Activated CD4-positive, alpha-beta memory T cell treated with anti-CD3 and anti-CD28 coated beads, Interleukin-2, amount 10 ng/mL, durations not matched to agents 7 days and 5 days (primary cell): Measurements from ENCODE around the gene EPC1. TPM values are rescaled to one million over a fixed set of nuclear protein-coding genes. Genes with fewer than 3 reads are reported as not detected.
"Not testable (repeated sequence)": the region's sequence is repeated elsewhere in the genome, so short reads cannot be mapped to it uniquely, and the experiment has no call there.

Source experiments
- CTCF ChIA-PET: fragments of 350-600 bp; sonication (Branson Sonifier 250); formaldehyde crosslinking; loops from one replicate; lab custom pipeline; 2021; ENCODE audit warnings: antibody characterized with exemption, inconsistent platforms; lab: Charles Lee
- POLR2A ChIA-PET: fragments of 350-600 bp; sonication (Branson Sonifier 250); formaldehyde crosslinking; loops from one replicate; lab custom pipeline; 2021; ENCODE audit warnings: antibody characterized with exemption; lab: Charles Lee
- DNase-seq: peaks from one replicate; pipeline ENCODE4 v3.0.0-alpha.2; 2020
- H3K27ac Mint-ChIP-seq: one replicate; pipeline ENCODE4 v1.8.0; 2021; ENCODE audit warnings: mild to moderate bottlenecking, mixed read lengths
- H3K27me3 Mint-ChIP-seq: one replicate; pipeline ENCODE4 v1.8.0; 2021; ENCODE audit warnings: mixed read lengths
- H3K36me3 Mint-ChIP-seq: one replicate; pipeline ENCODE4 v1.8.0; 2021; ENCODE audit warnings: low read depth, mixed read lengths
- H3K4me1 Mint-ChIP-seq: one replicate; pipeline ENCODE4 v1.8.0; 2021; ENCODE audit warnings: mixed read lengths
- H3K4me3 Mint-ChIP-seq: one replicate; pipeline ENCODE4 v1.8.0; 2021; ENCODE audit warnings: mild to moderate bottlenecking, mixed read lengths
- H3K9me3 Mint-ChIP-seq: one replicate; pipeline ENCODE4 v1.8.0; 2021; ENCODE audit warnings: mixed read lengths
- total RNA-seq, 2 experiments: library from RNA; stranded (reverse); gene quantifications; one replicate each; pipeline ENCODE4 v1.2.3, GENCODE V29; 2021

EPC1 gene
- 10 to 100 TPM; 41.6 to 43.0 TPM for total RNA-seq

- Mint-ChIP-seq H3K4me1 (peaks cover 64% of the 10 kb centered on the region), H3K4me3 (peak within 1 kb of the TSS; percentile 94), H3K27me3 (no peaks in the 10 kb centered on the region), H3K27ac (peak within 1 kb of the TSS; percentile 98), H3K9me3 (no peaks in the 10 kb centered on the region), H3K36me3 (peaks cover 48% of the 10 kb centered on the region)
- ChIA-PET POLR2A (interaction anchor here (0.7 to 3.6 kb wide), 25 partner anchors 8 to 101 kb away, joined by 3 to 26 read pairs (median 6); partner anchors contain the start of gene CCDC7), CTCF (interaction anchor here (0.8 to 3.1 kb wide), 12 partner anchors 10 to 485 kb away, joined by 3 to 29 read pairs (median 6); no protein-coding TSS in a partner anchor)
- peak; percentile 89 for DNase-seq
These were observed at the start of gene EPC1 for GRCh38 chr10:32346551-32347362. Gene EPC1 (minus strand): TSS chr10:32347158. CDS start chr10:32346915, 243 bp downstream.

- H3K4me3 Mint-ChIP-seq: no peak overlapping the region
- ChIA-PET POLR2A (no interaction called here), CTCF (no interaction called here)
- no peaks in the 10 kb centered on the region for H3K27me3 Mint-ChIP-seq
- H3K9me3 Mint-ChIP-seq: peaks cover 1% of the 10 kb centered on the region
- H3K27ac Mint-ChIP-seq: no peak overlapping the region
- H3K36me3 Mint-ChIP-seq: peaks cover 1% of the 10 kb centered on the region
- no peak for DNase-seq
- H3K4me1 Mint-ChIP-seq: no peaks in the 10 kb centered on the region
These were observed 47.0 kb upstream of the EPC1 start for GRCh38 chr10:32393911-32394310.

GRCh38 chr10:32392284-32392683 is 45.3 kb upstream of the EPC1 start:
- H3K4me3 Mint-ChIP-seq, H3K4me1 Mint-ChIP-seq, H3K9me3 Mint-ChIP-seq, DNase-seq, CTCF ChIA-PET, POLR2A ChIA-PET, H3K27ac Mint-ChIP-seq, H3K36me3 Mint-ChIP-seq, H3K27me3 Mint-ChIP-seq: not testable (repeated sequence)

GRCh38 chr10:32390193-32390592 is 43.2 kb upstream of the EPC1 start:
- no peaks in the 10 kb centered on the region for H3K27me3 Mint-ChIP-seq
- H3K27ac Mint-ChIP-seq: no peak overlapping the region
- peaks cover 4% of the 10 kb centered on the region for H3K36me3 Mint-ChIP-seq
- no peak overlapping the region for H3K4me3 Mint-ChIP-seq
- peaks cover 5% of the 10 kb centered on the region for H3K9me3 Mint-ChIP-seq
- ChIA-PET POLR2A (no interaction called here), CTCF (no interaction called here)
- no peak for DNase-seq
- H3K4me1 Mint-ChIP-seq: peaks cover 5% of the 10 kb centered on the region

- H3K36me3 Mint-ChIP-seq: peaks cover 4% of the 10 kb centered on the region
- POLR2A ChIA-PET: no interaction called here
- no peak for DNase-seq
- CTCF ChIA-PET: interaction anchor here (1.0 kb wide), 1 partner anchor 54 kb away, joined by 3 read pairs; no protein-coding TSS in a partner anchor
- H3K4me3 Mint-ChIP-seq: no peak overlapping the region
- peaks cover 5% of the 10 kb centered on the region for H3K4me1 Mint-ChIP-seq
- no peak overlapping the region for H3K27ac Mint-ChIP-seq
- peaks cover 5% of the 10 kb centered on the region for H3K9me3 Mint-ChIP-seq
- no peaks in the 10 kb centered on the region for H3K27me3 Mint-ChIP-seq
These were observed 41.5 kb upstream of the EPC1 start for GRCh38 chr10:32388258-32389027.

GRCh38 chr10:32386623-32387260 is 39.8 kb upstream of the EPC1 start:
- H3K27ac Mint-ChIP-seq: no peak overlapping the region
- H3K4me3 Mint-ChIP-seq: no peak overlapping the region
- H3K9me3 Mint-ChIP-seq: peaks cover 5% of the 10 kb centered on the region
- H3K4me1 Mint-ChIP-seq: peaks cover 7% of the 10 kb centered on the region
- DNase-seq: no peak
- POLR2A ChIA-PET: interaction anchor here (1.1 kb wide), 1 partner anchor 8 kb away, joined by 6 read pairs; no protein-coding TSS in a partner anchor
- peaks cover 4% of the 10 kb centered on the region for H3K36me3 Mint-ChIP-seq
- CTCF ChIA-PET: interaction anchor here (1.0 kb wide), 1 partner anchor 56 kb away, joined by 3 read pairs; no protein-coding TSS in a partner anchor
- H3K27me3 Mint-ChIP-seq: no peaks in the 10 kb centered on the region

GRCh38 chr10:32384171-32384570 is 37.2 kb upstream of the EPC1 start:
- ChIA-PET CTCF (no interaction called here), POLR2A (no interaction called here)
- H3K27ac Mint-ChIP-seq: no peak overlapping the region
- H3K27me3 Mint-ChIP-seq: no peaks in the 10 kb centered on the region
- peaks cover 13% of the 10 kb centered on the region for H3K4me1 Mint-ChIP-seq
- no peak overlapping the region for H3K4me3 Mint-ChIP-seq
- H3K36me3 Mint-ChIP-seq: peaks cover 4% of the 10 kb centered on the region
- H3K9me3 Mint-ChIP-seq: peaks cover 5% of the 10 kb centered on the region
- no peak for DNase-seq

GRCh38 chr10:32381165-32381564 is 34.2 kb upstream of the EPC1 start:
- Mint-ChIP-seq H3K4me1 (peaks cover 10% of the 10 kb centered on the region), H3K4me3 (no peak overlapping the region), H3K27me3 (no peaks in the 10 kb centered on the region), H3K27ac (no peak overlapping the region), H3K36me3 (peaks cover 2% of the 10 kb centered on the region), H3K9me3 (no peaks in the 10 kb centered on the region)
- no peak for DNase-seq
- POLR2A ChIA-PET: no interaction called here
- CTCF ChIA-PET: no interaction called here

GRCh38 chr10:32379950-32380551 is 33.1 kb upstream of the EPC1 start:
- CTCF ChIA-PET: no interaction called here
- Mint-ChIP-seq H3K4me3 (no peak overlapping the region), H3K9me3 (no peaks in the 10 kb centered on the region), H3K4me1 (peaks cover 15% of the 10 kb centered on the region), H3K36me3 (peaks cover 4% of the 10 kb centered on the region), H3K27me3 (no peaks in the 10 kb centered on the region), H3K27ac (no peak overlapping the region)
- POLR2A ChIA-PET: interaction anchor here (1.5 to 5.5 kb wide), 7 partner anchors 19 to 129 kb away, joined by 3 to 81 read pairs (median 24); partner anchors contain the start of genes CCDC7 and EPC1
- no peak for DNase-seq

GRCh38 chr10:32379318-32379949 is 32.5 kb upstream of the EPC1 start:
- Mint-ChIP-seq H3K27me3 (no peaks in the 10 kb centered on the region), H3K36me3 (peaks cover 8% of the 10 kb centered on the region), H3K9me3 (no peaks in the 10 kb centered on the region), H3K4me1 (peaks cover 20% of the 10 kb centered on the region), H3K27ac (no peak overlapping the region), H3K4me3 (no peak overlapping the region)
- POLR2A ChIA-PET: interaction anchor here (0.6 to 5.5 kb wide), 26 partner anchors 8 to 1945 kb away, joined by 3 to 81 read pairs (median 6); partner anchors contain the start of genes CCDC7, EPC1 and ITGB1
- no peak for DNase-seq
- CTCF ChIA-PET: interaction anchor here (0.6 to 2.8 kb wide), 5 partner anchors 16 to 66 kb away, joined by 3 to 17 read pairs (median 8); partner anchors contain the start of gene CCDC7

GRCh38 chr10:32378363-32379317 is 31.7 kb upstream of the EPC1 start:
- peak; percentile 95 for DNase-seq
- Mint-ChIP-seq H3K27ac (no peak overlapping the region), H3K4me1 (peaks cover 25% of the 10 kb centered on the region), H3K9me3 (no peaks in the 10 kb centered on the region), H3K27me3 (no peaks in the 10 kb centered on the region), H3K4me3 (no peak overlapping the region), H3K36me3 (peaks cover 15% of the 10 kb centered on the region)
- ChIA-PET CTCF (interaction anchor here (0.6 to 3.6 kb wide), 18 partner anchors 9 to 953 kb away, joined by 3 to 19 read pairs (median 4); partner anchors contain the start of gene CCDC7), POLR2A (interaction anchor here (0.6 to 5.5 kb wide), 37 partner anchors 9 to 1944 kb away, joined by 3 to 81 read pairs (median 5); partner anchors contain the start of genes CCDC7, EPC1, ITGB1 and KIF5B)
